SU-DHL-6 (cell line): Measurements from ENCODE around the gene TIMP4.

ENCODE experiments used
- H2AFZ ChIP-seq: fragments of 200-600 bp; sonication (generic); 2 replicates; pipeline ENCODE4 v1.6.1; 2014; ENCODE audit warnings: low read depth, mild to moderate bottlenecking, moderate library complexity, mixed read lengths, antibody characterized with exemption, low read length; ENCODE audit not compliant: severe bottlenecking
- H3F3A ChIP-seq: fragments of 200-600 bp; shearing (Covaris generic); 2 replicates; pipeline ENCODE4 v1.6.0; 2016; ENCODE audit warnings: antibody characterized with exemption, mild to moderate bottlenecking; ENCODE audit not compliant: insufficient read depth
- H3K27ac ChIP-seq: fragments of 200-600 bp; sonication (generic); 2 replicates; pipeline ENCODE4 v1.5.1; 2016; ENCODE audit warnings: low read depth, mild to moderate bottlenecking, low read length, moderate library complexity, mixed read lengths
- H3K27me3 ChIP-seq: fragments of 200-600 bp; sonication (generic), shearing (Covaris generic); 2 replicates; pipeline ENCODE4 v1.6.0; 2014; ENCODE audit warnings: mild to moderate bottlenecking, low read length
- H3K36me3 ChIP-seq: fragments of 200-600 bp; sonication (generic); 2 replicates; pipeline ENCODE4 v1.6.1; 2014; ENCODE audit warnings: mild to moderate bottlenecking, low read length, mixed read lengths
- H3K4me2 ChIP-seq: fragments of 300-600, 200-600 bp; shearing (Covaris generic), sonication (generic); 2 replicates; pipeline ENCODE4 v1.6.0; 2014; ENCODE audit warnings: low read length, low read depth, mild to moderate bottlenecking; ENCODE audit not compliant: poor library complexity, severe bottlenecking
- H3K4me3 ChIP-seq: fragments of 200-600 bp; sonication (generic); 2 replicates; pipeline ENCODE4 v1.5.1; 2014; ENCODE audit warnings: antibody characterized with exemption, low read length, mild to moderate bottlenecking, mixed read lengths; ENCODE audit not compliant: insufficient read depth, poor library complexity, severe bottlenecking
- H3K79me2 ChIP-seq: fragments of 200-600 bp; sonication (generic); 2 replicates; pipeline ENCODE4 v1.6.1; 2014; ENCODE audit warnings: mild to moderate bottlenecking, low read length, moderate library complexity; ENCODE audit not compliant: insufficient read depth
- H3K9ac ChIP-seq: fragments of 200-600 bp; sonication (generic); 2 replicates; pipeline ENCODE4 v1.7.0; 2014; ENCODE audit warnings: mild to moderate bottlenecking, low read length
- H3K9me2 ChIP-seq: fragments of 200-600 bp; sonication (generic); replicated peaks from 2 replicates; pipeline ENCODE4 v1.6.1; 2014; ENCODE audit warnings: low read length; ENCODE audit not compliant: insufficient read depth
- H3K9me3 ChIP-seq: fragments of 200-600 bp; sonication (generic); 2 replicates; pipeline ENCODE4 v1.6.1; 2014; ENCODE audit warnings: low read length, mixed read lengths; ENCODE audit not compliant: insufficient read depth
- H4K20me1 ChIP-seq: fragments of 200-600 bp; sonication (generic); 2 replicates; pipeline ENCODE4 v1.6.1; 2014; ENCODE audit warnings: low read depth, mild to moderate bottlenecking, antibody characterized with exemption, low read length, moderate library complexity, mixed read lengths
- EZH2phosphoT487 ChIP-seq: fragments of 200-600 bp; sonication (generic), shearing (Covaris generic); conservative IDR thresholded peaks from 2 replicates; pipeline ENCODE4 v1.6.1; 2018; ENCODE audit warnings: mild to moderate bottlenecking, antibody characterized with exemption, low read length, moderate library complexity, mixed read lengths
- TF ChIP-seq, protein P1 (sequence below): fragments of 200-600 bp; sonication (generic); IDR thresholded peaks from one replicate; pipeline ENCODE4 v1.5.1; 2017; ENCODE audit warnings: antibody characterized with exemption, mild to moderate bottlenecking, low read length, moderate library complexity; ENCODE audit not compliant: insufficient read depth, poor library complexity, severe bottlenecking

The TIMP4 gene

DNA sequence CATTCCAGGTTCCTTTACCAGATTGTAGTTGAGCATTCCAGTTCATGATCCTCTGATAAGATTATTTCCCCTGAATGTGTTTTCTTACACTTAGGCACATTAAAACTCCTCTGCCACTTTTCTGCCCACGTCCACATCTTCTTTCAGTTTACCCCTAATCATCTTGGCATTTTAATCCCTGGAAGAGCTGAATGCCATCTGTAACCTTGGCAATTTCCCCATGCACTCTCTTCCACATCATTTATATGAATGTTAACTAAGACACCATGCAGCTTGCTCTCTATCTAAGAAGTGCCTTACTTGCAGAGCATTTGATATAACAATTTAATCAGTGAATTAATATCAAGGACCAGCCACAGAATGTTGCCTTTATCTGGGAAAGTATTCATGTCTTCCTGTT is 25.8 kb downstream of the TIMP4 start:
- H3K9me3 ChIP-seq, result no peaks in the 10 kb centered on the region
- H3K4me2 ChIP-seq, result no peak overlapping the region
- H3K9me2 ChIP-seq, result no peaks in the 10 kb centered on the region
- H3K9ac ChIP-seq, result no peak overlapping the region
- TF ChIP-seq, protein P1, sequence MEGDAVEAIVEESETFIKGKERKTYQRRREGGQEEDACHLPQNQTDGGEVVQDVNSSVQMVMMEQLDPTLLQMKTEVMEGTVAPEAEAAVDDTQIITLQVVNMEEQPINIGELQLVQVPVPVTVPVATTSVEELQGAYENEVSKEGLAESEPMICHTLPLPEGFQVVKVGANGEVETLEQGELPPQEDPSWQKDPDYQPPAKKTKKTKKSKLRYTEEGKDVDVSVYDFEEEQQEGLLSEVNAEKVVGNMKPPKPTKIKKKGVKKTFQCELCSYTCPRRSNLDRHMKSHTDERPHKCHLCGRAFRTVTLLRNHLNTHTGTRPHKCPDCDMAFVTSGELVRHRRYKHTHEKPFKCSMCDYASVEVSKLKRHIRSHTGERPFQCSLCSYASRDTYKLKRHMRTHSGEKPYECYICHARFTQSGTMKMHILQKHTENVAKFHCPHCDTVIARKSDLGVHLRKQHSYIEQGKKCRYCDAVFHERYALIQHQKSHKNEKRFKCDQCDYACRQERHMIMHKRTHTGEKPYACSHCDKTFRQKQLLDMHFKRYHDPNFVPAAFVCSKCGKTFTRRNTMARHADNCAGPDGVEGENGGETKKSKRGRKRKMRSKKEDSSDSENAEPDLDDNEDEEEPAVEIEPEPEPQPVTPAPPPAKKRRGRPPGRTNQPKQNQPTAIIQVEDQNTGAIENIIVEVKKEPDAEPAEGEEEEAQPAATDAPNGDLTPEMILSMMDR, result no peak
- no peak for TF ChIP-seq EZH2phosphoT487
- no peak overlapping the region for H3K4me3 ChIP-seq
- no peaks in the 10 kb centered on the region for H3K79me2 ChIP-seq
- H3K36me3 ChIP-seq, result no peaks in the 10 kb centered on the region
- H3F3A ChIP-seq, result no peaks in the 10 kb centered on the region
- no peaks in the 10 kb centered on the region for H4K20me1 ChIP-seq
- H3K27ac ChIP-seq, result no peak overlapping the region
- H3K27me3 ChIP-seq, result no peaks in the 10 kb centered on the region
- no peak overlapping the region for H2AFZ ChIP-seq

DNA sequence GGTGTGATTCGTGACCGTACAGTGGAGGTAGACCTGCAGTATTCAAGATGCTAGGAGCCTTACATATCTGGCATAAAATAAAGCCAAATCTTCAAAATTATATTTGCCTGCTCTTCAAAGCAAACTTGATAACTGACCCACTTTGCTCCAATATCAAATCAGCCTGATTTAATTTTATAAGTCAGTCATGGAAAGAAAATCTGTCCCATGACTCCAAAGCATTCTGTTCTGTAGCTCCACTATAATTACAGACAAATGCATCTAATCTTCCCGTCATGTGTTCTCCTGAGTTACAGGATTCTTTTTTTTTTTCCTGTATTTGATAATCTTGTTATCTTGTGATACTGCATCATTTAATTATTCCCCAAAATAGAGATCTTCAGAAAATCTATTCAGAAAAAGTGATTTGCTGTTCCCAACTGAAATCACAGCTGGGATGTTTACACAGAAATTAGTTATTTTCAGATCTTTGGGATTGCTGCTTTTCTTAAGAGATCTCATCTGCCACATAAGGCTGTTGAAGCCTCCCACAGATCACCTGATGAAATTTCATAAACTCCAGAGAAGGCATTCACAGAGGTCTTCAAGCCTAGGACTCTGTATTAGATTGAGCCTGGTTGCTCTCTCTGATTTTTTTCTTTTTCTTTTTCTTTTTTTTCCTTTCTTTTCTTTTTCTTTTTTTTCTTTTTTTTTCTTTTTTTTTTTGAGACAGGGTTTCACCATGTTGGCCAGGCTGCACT is 27.2 kb downstream of the TIMP4 start:
- H3F3A ChIP-seq, result no peaks in the 10 kb centered on the region
- no peak overlapping the region for H3K27ac ChIP-seq
- no peak overlapping the region for H3K4me2 ChIP-seq
- H3K9ac ChIP-seq, result no peak overlapping the region
- no peaks in the 10 kb centered on the region for H4K20me1 ChIP-seq
- H3K27me3 ChIP-seq, result no peaks in the 10 kb centered on the region
- H3K4me3 ChIP-seq, result no peak overlapping the region
- no peaks in the 10 kb centered on the region for H3K36me3 ChIP-seq
- H3K9me3 ChIP-seq, result no peaks in the 10 kb centered on the region
- no peaks in the 10 kb centered on the region for H3K79me2 ChIP-seq
- no peak for TF ChIP-seq EZH2phosphoT487
- TF ChIP-seq, protein P1, result no peak
- no peaks in the 10 kb centered on the region for H3K9me2 ChIP-seq
- no peak overlapping the region for H2AFZ ChIP-seq

DNA sequence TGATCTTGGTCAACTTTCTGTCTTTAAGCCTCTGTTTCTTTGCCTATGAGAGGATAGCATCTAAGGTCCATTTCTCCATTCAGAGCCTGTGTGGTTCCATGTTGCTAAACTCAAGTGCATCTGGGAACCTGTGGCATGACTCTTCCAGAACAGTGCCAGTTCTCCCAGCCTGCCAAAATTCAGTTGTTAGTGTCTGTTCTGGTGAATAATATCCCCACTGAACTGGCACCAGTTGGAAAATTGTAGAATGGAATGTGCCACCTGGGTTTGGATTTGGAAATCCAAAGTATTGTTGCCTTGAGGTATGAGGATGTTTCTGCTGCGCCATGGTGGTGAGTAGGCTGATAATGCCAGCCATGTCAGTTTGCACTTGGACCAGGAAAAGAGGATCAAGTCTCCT is 31.3 kb downstream of the TIMP4 start:
- Histone ChIP-seq H3K9ac (no peak overlapping the region), H2AFZ (no peak overlapping the region), H3K4me2 (no peak overlapping the region), H3K9me3 (no peaks in the 10 kb centered on the region), H3K9me2 (no peaks in the 10 kb centered on the region), H3K27me3 (no peaks in the 10 kb centered on the region), H3K27ac (no peak overlapping the region), H3K36me3 (no peaks in the 10 kb centered on the region), H3K79me2 (no peaks in the 10 kb centered on the region), H3K4me3 (no peak overlapping the region), H4K20me1 (no peaks in the 10 kb centered on the region), H3F3A (no peaks in the 10 kb centered on the region)
- TF ChIP-seq EZH2phosphoT487, result no peak
- TF ChIP-seq, protein P1, result no peak
